GM12875 (cell line): ENCODE measurements around the gene SLC29A2.

Experiments
- H3K4me3 ChIP-seq: one replicate; pipeline ENCODE4 v1.5.1; 2011; ENCODE audit warnings: low read depth, low read length, control low read depth
- CTCF ChIP-seq: IDR thresholded peaks from 2 replicates; pipeline ENCODE4 v1.5.1; 2011; ENCODE audit warnings: low read depth, mild to moderate bottlenecking, control low read depth, inconsistent platforms, low read length, moderate library complexity, borderline replicate concordance; ENCODE audit not compliant: insufficient read depth

Gene SLC29A2

GRCh38 chr11:66415423-66415822, 43.9 kb upstream of the SLC29A2 start:
- no peak overlapping the region for H3K4me3 ChIP-seq
- no peak for TF ChIP-seq CTCF

- no peak for TF ChIP-seq CTCF
- no peak overlapping the region for H3K4me3 ChIP-seq
Measured at GRCh38 chr11:66414120-66414934, 42.8 kb upstream of the SLC29A2 start.

- TF ChIP-seq CTCF: no peak
- no peak overlapping the region for H3K4me3 ChIP-seq
Measured at GRCh38 chr11:66413167-66413566, 41.6 kb upstream of the SLC29A2 start.

GRCh38 chr11:66412110-66412509, 40.5 kb upstream of the SLC29A2 start:
- no peak for TF ChIP-seq CTCF
- H3K4me3 ChIP-seq: no peak overlapping the region

GRCh38 chr11:66411323-66411722, 39.8 kb upstream of the SLC29A2 start:
- no peak for TF ChIP-seq CTCF
- H3K4me3 ChIP-seq: no peak overlapping the region

- no peak overlapping the region for H3K4me3 ChIP-seq
- no peak for TF ChIP-seq CTCF
Measured at GRCh38 chr11:66410191-66410590, 38.6 kb upstream of the SLC29A2 start.

GRCh38 chr11:66409226-66409625, 37.7 kb upstream of the SLC29A2 start:
- H3K4me3 ChIP-seq: no peak overlapping the region
- TF ChIP-seq CTCF: no peak
